ENCODE results near the gene PID1. TPM values are rescaled to one million over a fixed set of nuclear protein-coding genes. Genes with fewer than 3 reads are reported as not detected.

PID1 gene
- 10 to 100 TPM; 30.2 to 40.3 TPM for total RNA-seq

GRCh38 chr2:229270551-229271410 is at the start of gene PID1:
PID1 (minus strand) TSS chr2:229271287; CDS start chr2:229271043, 244 bp downstream.
- no peaks in the 10 kb centered on the region for H3K36me3 ChIP-seq
- peak within 1 kb of the TSS; percentile 80 for H3K4me3 ChIP-seq
- TF ChIP-seq CTCF (IDR thresholded peaks at IDR 0.05) = no peak
- peaks cover 2% of the 10 kb centered on the region for H3K4me1 ChIP-seq
- intact Hi-C loops (cut with DNase I) = loop anchor here (5.0 kb wide), 1 partner anchor 133 kb away; no protein-coding TSS in a partner anchor
- peak within 1 kb of the TSS; percentile 48 to 76 for H3K9ac ChIP-seq (ENCODE audit: low read depth in 2 of 2, low read length in 2 of 2)
- peak within 1 kb of the TSS; percentile 49 for H3K27ac ChIP-seq
- H3K27me3 ChIP-seq = no peaks in the 10 kb centered on the region
- peak; percentile 42 for DNase-seq
- H3K9me3 ChIP-seq = no peaks in the 10 kb centered on the region

GRCh38 chr2:229319558-229319957 is 48.5 kb upstream of the PID1 start:
- no peak for DNase-seq
- no peak overlapping the region for H3K27ac ChIP-seq
- no peak overlapping the region for H3K9ac ChIP-seq (ENCODE audit: low read depth in 2 of 2, low read length in 2 of 2)
- H3K4me3 ChIP-seq = no peak overlapping the region
- no peaks in the 10 kb centered on the region for H3K9me3 ChIP-seq
- no peaks in the 10 kb centered on the region for H3K36me3 ChIP-seq
- no peaks in the 10 kb centered on the region for H3K27me3 ChIP-seq
- TF ChIP-seq CTCF (IDR thresholded peaks at IDR 0.05) = no peak
- intact Hi-C loops (cut with DNase I) = no loop called here
- no peaks in the 10 kb centered on the region for H3K4me1 ChIP-seq

- no peaks in the 10 kb centered on the region for H3K27me3 ChIP-seq
- no peaks in the 10 kb centered on the region for H3K9me3 ChIP-seq
- no peak overlapping the region for H3K9ac ChIP-seq (ENCODE audit: low read depth in 2 of 2, low read length in 2 of 2)
- H3K36me3 ChIP-seq = no peaks in the 10 kb centered on the region
- no peaks in the 10 kb centered on the region for H3K4me1 ChIP-seq
- intact Hi-C loops (cut with DNase I) = no loop called here
- H3K4me3 ChIP-seq = no peak overlapping the region
- DNase-seq = no peak
- TF ChIP-seq CTCF (IDR thresholded peaks at IDR 0.05) = no peak
- H3K27ac ChIP-seq = no peak overlapping the region
Measured at GRCh38 chr2:229314117-229314516, 43.0 kb upstream of the PID1 start.

- Histone ChIP-seq H3K27ac (no peak overlapping the region), H3K9me3 (no peaks in the 10 kb centered on the region), H3K9ac (ENCODE audit: low read depth in 2 of 2, low read length in 2 of 2) (no peak overlapping the region), H3K27me3 (no peaks in the 10 kb centered on the region), H3K36me3 (no peaks in the 10 kb centered on the region), H3K4me1 (no peaks in the 10 kb centered on the region), H3K4me3 (no peak overlapping the region)
- intact Hi-C loops (cut with DNase I) = no loop called here
- no peak for TF ChIP-seq CTCF (IDR thresholded peaks at IDR 0.05)
- no peak for DNase-seq
Measured at GRCh38 chr2:229313591-229313990, 42.5 kb upstream of the PID1 start.

GRCh38 chr2:229301237-229301636 is 30.1 kb upstream of the PID1 start:
- Histone ChIP-seq H3K4me1 (no peaks in the 10 kb centered on the region), H3K27me3 (no peaks in the 10 kb centered on the region), H3K4me3 (no peak overlapping the region), H3K9me3 (no peaks in the 10 kb centered on the region), H3K9ac (ENCODE audit: low read depth in 2 of 2, low read length in 2 of 2) (no peak overlapping the region), H3K36me3 (no peaks in the 10 kb centered on the region), H3K27ac (no peak overlapping the region)
- no peak for DNase-seq
- TF ChIP-seq CTCF (IDR thresholded peaks at IDR 0.05) = no peak
- intact Hi-C loops (cut with DNase I) = no loop called here

Data from colonic mucosa (tissue), 4 donors.